ENCODE results near the gene CCR2.
"Not testable (repeated sequence)": the region's sequence is repeated elsewhere in the genome, so short reads cannot be mapped to it uniquely, and the experiment has no call there.

Gene CCR2

GRCh38 chr3:46375814-46376213, 21.9 kb downstream of the CCR2 start:
- Histone ChIP-seq H3K27ac (ENCODE audit: insufficient read depth, low read depth, low read length, poor library complexity, severe bottlenecking) (no peak overlapping the region), H3K4me3 (ENCODE audit: insufficient read depth, low read depth, low read length) (no peak overlapping the region), H3K27me3 (ENCODE audit: control insufficient read depth, insufficient read depth, low read length, poor library complexity, severe bottlenecking) (no peaks in the 10 kb centered on the region), H3K9me3 (ENCODE audit: control insufficient read depth, low read length) (no peaks in the 10 kb centered on the region), H3K36me3 (ENCODE audit: control insufficient read depth, insufficient read depth, low read length) (no peaks in the 10 kb centered on the region), H3K4me1 (ENCODE audit: control insufficient read depth, insufficient read depth, low read length) (no peaks in the 10 kb centered on the region)
- 24 to 31% methylated on average over 2 of the region's 2 CpGs for WGBS, 2 experiments

GRCh38 chr3:46378426-46378942, 24.6 kb downstream of the CCR2 start:
- Histone ChIP-seq H3K36me3 (ENCODE audit: control insufficient read depth, insufficient read depth, low read length) (no peaks in the 10 kb centered on the region), H3K27me3 (ENCODE audit: control insufficient read depth, insufficient read depth, low read length, poor library complexity, severe bottlenecking) (no peaks in the 10 kb centered on the region), H3K9me3 (ENCODE audit: control insufficient read depth, low read length) (no peaks in the 10 kb centered on the region), H3K27ac (ENCODE audit: insufficient read depth, low read depth, low read length, poor library complexity, severe bottlenecking) (no peak overlapping the region), H3K4me1 (ENCODE audit: control insufficient read depth, insufficient read depth, low read length) (no peaks in the 10 kb centered on the region), H3K4me3 (ENCODE audit: insufficient read depth, low read depth, low read length) (no peak overlapping the region)
- WGBS, 2 experiments: 59 to 60% methylated on average over 8 of the region's 8 CpGs

GRCh38 chr3:46380471-46381221, 26.7 kb downstream of the CCR2 start:
- WGBS, 2 experiments: 78 to 79% methylated on average over 8 of the region's 8 CpGs
- H3K36me3 ChIP-seq (ENCODE audit: control insufficient read depth, insufficient read depth, low read length): no peaks in the 10 kb centered on the region
- no peaks in the 10 kb centered on the region for H3K9me3 ChIP-seq (ENCODE audit: control insufficient read depth, low read length)
- H3K27ac ChIP-seq (ENCODE audit: insufficient read depth, low read depth, low read length, poor library complexity, severe bottlenecking): no peak overlapping the region
- no peaks in the 10 kb centered on the region for H3K27me3 ChIP-seq (ENCODE audit: control insufficient read depth, insufficient read depth, low read length, poor library complexity, severe bottlenecking)
- no peaks in the 10 kb centered on the region for H3K4me1 ChIP-seq (ENCODE audit: control insufficient read depth, insufficient read depth, low read length)
- no peak overlapping the region for H3K4me3 ChIP-seq (ENCODE audit: insufficient read depth, low read depth, low read length)

- no peaks in the 10 kb centered on the region for H3K36me3 ChIP-seq (ENCODE audit: control insufficient read depth, insufficient read depth, low read length)
- no peaks in the 10 kb centered on the region for H3K27me3 ChIP-seq (ENCODE audit: control insufficient read depth, insufficient read depth, low read length, poor library complexity, severe bottlenecking)
- 78 to 88% methylated on average over 3 of the region's 3 CpGs for WGBS, 2 experiments
- H3K27ac ChIP-seq (ENCODE audit: insufficient read depth, low read depth, low read length, poor library complexity, severe bottlenecking): no peak overlapping the region
- no peaks in the 10 kb centered on the region for H3K4me1 ChIP-seq (ENCODE audit: control insufficient read depth, insufficient read depth, low read length)
- no peak overlapping the region for H3K4me3 ChIP-seq (ENCODE audit: insufficient read depth, low read depth, low read length)
- H3K9me3 ChIP-seq (ENCODE audit: control insufficient read depth, low read length): no peaks in the 10 kb centered on the region
Observed at GRCh38 chr3:46381625-46382024, 27.7 kb downstream of the CCR2 start.

- Histone ChIP-seq H3K4me3 (ENCODE audit: insufficient read depth, low read depth, low read length) (no peak overlapping the region), H3K27ac (ENCODE audit: insufficient read depth, low read depth, low read length, poor library complexity, severe bottlenecking) (no peak overlapping the region), H3K27me3 (ENCODE audit: control insufficient read depth, insufficient read depth, low read length, poor library complexity, severe bottlenecking) (no peaks in the 10 kb centered on the region), H3K9me3 (ENCODE audit: control insufficient read depth, low read length) (no peaks in the 10 kb centered on the region), H3K36me3 (ENCODE audit: control insufficient read depth, insufficient read depth, low read length) (no peaks in the 10 kb centered on the region), H3K4me1 (ENCODE audit: control insufficient read depth, insufficient read depth, low read length) (no peaks in the 10 kb centered on the region)
- WGBS, 2 experiments: 92 to 95% methylated on average over 6 of the region's 6 CpGs
Observed at GRCh38 chr3:46383211-46383950, 29.5 kb downstream of the CCR2 start.

GRCh38 chr3:46383951-46384330, 30.0 kb downstream of the CCR2 start:
- H3K36me3 ChIP-seq (ENCODE audit: control insufficient read depth, insufficient read depth, low read length): no peaks in the 10 kb centered on the region
- no peaks in the 10 kb centered on the region for H3K27me3 ChIP-seq (ENCODE audit: control insufficient read depth, insufficient read depth, low read length, poor library complexity, severe bottlenecking)
- no peaks in the 10 kb centered on the region for H3K4me1 ChIP-seq (ENCODE audit: control insufficient read depth, insufficient read depth, low read length)
- H3K27ac ChIP-seq (ENCODE audit: insufficient read depth, low read depth, low read length, poor library complexity, severe bottlenecking): no peak overlapping the region
- H3K9me3 ChIP-seq (ENCODE audit: control insufficient read depth, low read length): no peaks in the 10 kb centered on the region
- WGBS, 2 experiments: 93% methylated on average over 5 of the region's 5 CpGs
- no peak overlapping the region for H3K4me3 ChIP-seq (ENCODE audit: insufficient read depth, low read depth, low read length)

GRCh38 chr3:46386205-46386604, 32.3 kb downstream of the CCR2 start:
- Histone ChIP-seq H3K4me3 (ENCODE audit: insufficient read depth, low read depth, low read length) (no peak overlapping the region), H3K4me1 (ENCODE audit: control insufficient read depth, insufficient read depth, low read length) (no peaks in the 10 kb centered on the region), H3K27ac (ENCODE audit: insufficient read depth, low read depth, low read length, poor library complexity, severe bottlenecking) (no peak overlapping the region), H3K36me3 (ENCODE audit: control insufficient read depth, insufficient read depth, low read length) (no peaks in the 10 kb centered on the region), H3K27me3 (ENCODE audit: control insufficient read depth, insufficient read depth, low read length, poor library complexity, severe bottlenecking) (no peaks in the 10 kb centered on the region), H3K9me3 (ENCODE audit: control insufficient read depth, low read length) (no peaks in the 10 kb centered on the region)
- 89 to 91% methylated on average over 4 of the region's 4 CpGs for WGBS, 2 experiments

GRCh38 chr3:46388847-46389246, 34.9 kb downstream of the CCR2 start:
- not testable (repeated sequence) for H3K4me1 ChIP-seq (ENCODE audit: control insufficient read depth, insufficient read depth, low read length); H3K4me3 ChIP-seq (ENCODE audit: insufficient read depth, low read depth, low read length); H3K27ac ChIP-seq (ENCODE audit: insufficient read depth, low read depth, low read length, poor library complexity, severe bottlenecking); H3K36me3 ChIP-seq (ENCODE audit: control insufficient read depth, insufficient read depth, low read length); H3K9me3 ChIP-seq (ENCODE audit: control insufficient read depth, low read length); H3K27me3 ChIP-seq (ENCODE audit: control insufficient read depth, insufficient read depth, low read length, poor library complexity, severe bottlenecking)
- WGBS, 2 experiments: 93 to 94% methylated on average over 4 of the region's 4 CpGs

GRCh38 chr3:46389306-46389705, 35.4 kb downstream of the CCR2 start:
- 90% methylated on average over 6 of the region's 6 CpGs for WGBS, 2 experiments
- Histone ChIP-seq H3K4me3 (ENCODE audit: insufficient read depth, low read depth, low read length) (no peak overlapping the region), H3K9me3 (ENCODE audit: control insufficient read depth, low read length) (no peaks in the 10 kb centered on the region), H3K4me1 (ENCODE audit: control insufficient read depth, insufficient read depth, low read length) (no peaks in the 10 kb centered on the region), H3K27ac (ENCODE audit: insufficient read depth, low read depth, low read length, poor library complexity, severe bottlenecking) (no peak overlapping the region), H3K27me3 (ENCODE audit: control insufficient read depth, insufficient read depth, low read length, poor library complexity, severe bottlenecking) (no peaks in the 10 kb centered on the region), H3K36me3 (ENCODE audit: control insufficient read depth, insufficient read depth, low read length) (no peaks in the 10 kb centered on the region)

- not testable (repeated sequence) for H3K9me3 ChIP-seq (ENCODE audit: control insufficient read depth, low read length); H3K27me3 ChIP-seq (ENCODE audit: control insufficient read depth, insufficient read depth, low read length, poor library complexity, severe bottlenecking); H3K36me3 ChIP-seq (ENCODE audit: control insufficient read depth, insufficient read depth, low read length); H3K27ac ChIP-seq (ENCODE audit: insufficient read depth, low read depth, low read length, poor library complexity, severe bottlenecking); H3K4me3 ChIP-seq (ENCODE audit: insufficient read depth, low read depth, low read length); H3K4me1 ChIP-seq (ENCODE audit: control insufficient read depth, insufficient read depth, low read length)
- 94 to 95% methylated on average over 5 of the region's 5 CpGs for WGBS, 2 experiments
Observed at GRCh38 chr3:46391526-46391925, 37.6 kb downstream of the CCR2 start.
